Colon (tissue), 2 donors: ENCODE data around the gene TRIP12.
"Not testable (repeated sequence)": the region's sequence is repeated elsewhere in the genome, so short reads cannot be mapped to it uniquely, and the experiment has no call there.

Experiments
- FAIRE-seq: peaks from 2 replicates; lab custom pipeline; 2012; peaks lifted over from hg19 to GRCh38; lab: Jason Lieb, UNC
- donor health status: control.
- donor health status: control.

Gene TRIP12

DNA sequence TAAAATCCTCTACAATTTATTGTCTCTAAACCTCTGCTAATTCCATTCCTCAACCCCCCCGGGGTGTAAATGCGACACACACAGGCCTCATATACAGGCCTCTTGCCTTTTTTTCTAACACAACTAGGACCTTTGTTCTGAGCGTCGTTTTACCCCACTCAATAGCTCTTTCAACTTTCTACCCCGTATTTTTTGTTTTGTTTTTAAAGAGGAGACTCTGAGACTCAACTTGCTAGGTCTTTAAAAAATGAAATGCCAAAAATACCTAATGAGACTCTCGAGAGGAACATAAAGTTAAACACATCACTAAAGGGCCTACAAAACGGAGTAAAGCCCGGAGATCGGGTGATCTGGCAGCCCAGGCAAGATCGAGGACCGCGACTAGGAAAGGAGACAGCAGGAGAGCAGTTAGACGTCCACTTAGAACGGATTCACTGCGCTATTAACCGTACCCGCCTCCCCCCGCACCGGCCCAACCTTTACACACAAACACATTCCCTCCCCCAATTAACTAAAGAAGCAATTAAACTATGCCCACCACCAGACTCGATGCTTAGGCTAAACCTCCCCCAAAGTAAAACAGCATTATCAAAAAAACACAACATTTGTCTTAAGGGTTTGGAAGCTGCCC is 1.7 kb downstream of the TRIP12 start:
- no peak for FAIRE-seq

DNA sequence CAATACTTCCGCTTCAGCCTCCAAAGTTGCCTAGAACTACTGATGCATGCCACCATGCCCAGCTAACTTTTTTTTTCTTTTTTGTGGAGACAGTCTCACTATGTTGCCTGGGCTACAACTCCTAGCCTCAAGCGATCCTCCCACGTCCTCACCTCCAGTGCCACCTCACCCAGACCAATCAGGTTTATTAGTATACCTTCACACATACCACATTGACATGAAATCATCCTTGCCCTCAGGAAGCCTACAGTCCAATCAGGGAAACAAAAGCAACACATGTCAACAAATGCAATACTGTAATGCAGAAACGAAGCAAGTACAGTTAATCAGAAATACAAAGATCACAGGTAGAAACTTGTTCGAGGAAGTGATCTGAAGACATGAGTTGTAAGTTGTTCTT is 4.0 kb downstream of the TRIP12 start:
- FAIRE-seq = no peak

DNA sequence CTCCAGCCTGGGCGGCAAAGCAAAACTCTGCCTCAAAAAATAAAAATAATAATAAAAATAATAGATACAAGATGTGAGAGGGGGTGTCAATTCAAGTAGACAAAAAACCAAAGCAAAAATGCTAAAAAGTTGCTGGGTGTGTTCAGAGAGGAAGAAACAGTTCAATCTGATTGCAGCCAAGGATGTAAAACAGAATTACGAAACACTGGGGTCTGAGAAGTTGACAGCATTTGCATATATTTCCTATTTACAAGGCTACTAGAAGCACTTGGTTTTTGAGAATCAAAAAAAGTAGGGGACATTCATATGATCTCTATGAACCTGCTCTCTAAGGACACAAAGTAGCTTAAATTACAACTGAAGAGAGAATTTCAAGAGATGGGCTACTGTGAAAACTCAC is 7.6 kb downstream of the TRIP12 start:
- no peak for FAIRE-seq

DNA sequence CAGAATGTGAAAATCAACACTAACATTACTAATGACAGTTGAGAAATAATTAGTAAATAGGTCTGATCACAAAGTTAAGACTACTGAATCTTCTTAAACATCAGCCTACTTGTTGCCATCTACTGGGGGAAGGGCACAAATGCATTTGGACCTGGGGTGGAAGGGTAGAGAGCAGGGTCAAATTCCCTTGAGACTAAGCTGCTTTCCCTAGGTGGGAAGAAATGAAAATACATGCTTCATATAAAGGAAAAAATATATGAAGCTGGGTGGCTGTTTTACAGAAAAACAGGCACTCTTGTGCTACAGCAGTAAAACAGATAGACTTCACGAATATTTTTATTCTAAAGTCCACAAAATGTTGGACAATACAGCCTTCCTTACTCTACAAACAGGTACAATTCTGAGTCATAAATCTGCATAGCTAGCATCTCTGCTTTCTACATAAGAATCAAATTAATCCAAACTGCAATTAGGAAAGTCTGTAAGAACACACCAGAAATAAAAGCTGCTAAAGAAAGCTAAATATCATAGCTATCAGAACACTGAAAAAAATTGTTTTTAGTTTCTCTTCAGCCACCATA is 10.9 kb downstream of the TRIP12 start:
- FAIRE-seq = no peak

DNA sequence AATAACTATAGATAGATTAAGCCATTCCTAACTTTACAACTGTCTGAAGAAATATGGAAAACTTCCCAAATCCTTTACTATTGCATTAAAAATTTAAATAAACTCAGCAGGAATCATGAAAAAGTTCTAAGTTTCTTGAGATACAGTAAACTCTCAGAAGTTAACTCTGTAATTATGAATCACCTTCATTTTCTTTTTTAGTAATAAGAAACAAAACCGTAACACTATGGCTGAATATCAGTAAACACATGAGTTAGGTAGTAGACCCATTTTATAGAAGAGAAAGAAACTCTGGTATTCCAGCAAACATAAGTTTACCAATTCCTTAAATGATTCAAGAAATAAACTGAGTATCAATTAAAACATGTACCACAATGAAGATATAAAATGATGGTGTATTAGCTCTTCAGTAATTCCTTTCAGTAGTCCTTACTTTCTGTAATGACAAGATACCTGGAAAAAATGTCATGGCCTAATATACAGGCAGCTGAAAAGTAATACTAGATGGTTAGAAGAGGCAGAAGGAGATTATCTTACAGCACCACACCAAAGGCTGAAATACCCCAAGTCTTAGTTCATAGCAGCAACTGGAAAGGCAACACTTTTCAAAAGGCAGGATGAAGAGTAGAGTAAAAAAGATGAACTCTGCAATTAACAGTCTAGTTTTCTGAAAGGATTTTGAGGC is 11.5 kb downstream of the TRIP12 start:
- no peak for FAIRE-seq

DNA sequence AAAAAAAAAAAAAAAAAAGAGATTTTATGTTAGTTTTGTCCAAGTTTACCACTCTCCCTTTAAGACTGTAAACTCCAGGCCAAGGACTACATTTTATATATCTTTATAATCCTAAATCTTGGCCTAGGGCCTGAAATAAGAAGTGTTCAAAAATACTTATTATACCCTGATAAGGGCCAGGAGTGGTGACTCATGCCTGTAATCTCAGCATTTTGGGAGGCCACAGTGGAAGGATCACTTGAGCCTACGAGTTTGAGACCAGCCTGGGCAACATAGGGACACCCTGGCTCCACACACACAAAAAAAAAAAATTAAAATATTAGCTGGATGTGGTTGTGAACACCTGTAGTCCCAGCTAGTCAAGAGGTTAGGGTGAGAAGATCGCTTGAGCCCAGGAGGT is 12.7 kb downstream of the TRIP12 start:
- FAIRE-seq = no peak

DNA sequence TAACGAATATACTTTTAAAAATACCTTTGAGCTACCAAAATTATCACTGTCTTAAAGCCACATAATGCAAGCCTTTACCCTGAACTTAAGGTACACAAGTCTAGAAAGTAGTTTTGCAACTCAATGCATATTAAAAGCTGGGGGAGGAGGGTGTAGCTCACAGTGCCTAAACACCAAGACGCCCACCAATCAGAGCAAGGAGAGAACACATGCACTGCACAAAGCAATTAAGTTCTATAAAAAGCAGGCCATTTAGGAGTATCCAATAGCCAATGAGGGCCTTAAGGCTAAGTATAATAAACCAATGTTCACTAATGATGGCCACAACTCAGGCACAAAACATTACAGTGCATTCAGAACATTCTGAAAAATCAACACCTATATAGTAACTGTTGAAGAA is 16.2 kb downstream of the TRIP12 start:
- FAIRE-seq = no peak

DNA sequence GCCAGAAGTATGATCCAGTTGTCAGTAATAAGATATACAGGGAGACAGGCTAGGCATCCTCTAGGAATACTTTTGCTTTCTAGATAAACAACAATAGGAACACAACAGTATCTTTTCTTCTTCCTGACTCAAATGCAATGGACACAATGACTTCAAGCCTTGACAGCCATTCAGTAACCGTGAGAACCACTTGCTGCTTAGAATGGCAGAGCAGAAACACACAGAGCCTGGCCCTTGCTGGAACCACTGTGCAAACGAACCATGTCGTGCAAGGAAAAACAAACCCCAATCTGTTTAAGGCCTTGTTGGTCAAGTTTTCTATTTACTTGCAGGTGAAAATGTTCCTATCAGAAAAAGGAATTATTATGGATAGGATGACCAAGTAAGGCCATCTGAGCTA is 18.8 kb downstream of the TRIP12 start:
- FAIRE-seq = no peak

DNA sequence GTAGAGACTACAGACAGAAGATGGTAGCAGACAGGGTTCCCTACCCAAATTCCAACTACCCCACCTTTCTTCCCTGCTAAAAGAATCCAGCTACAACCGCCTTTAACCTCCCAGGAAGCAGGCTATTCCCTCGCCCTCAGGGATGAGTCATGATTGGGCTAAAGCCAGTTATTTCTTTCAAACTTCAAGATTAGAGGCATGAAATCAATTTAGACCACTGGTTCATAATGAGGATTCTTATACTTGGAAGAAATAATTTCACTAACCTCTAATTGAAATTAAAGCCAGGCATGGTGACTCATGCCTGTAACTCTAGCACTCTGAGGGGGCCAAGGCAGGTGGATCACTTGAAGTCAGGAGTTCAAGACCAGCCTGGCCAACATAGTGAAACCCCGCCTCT is 20.0 kb downstream of the TRIP12 start:
- FAIRE-seq = no peak

DNA sequence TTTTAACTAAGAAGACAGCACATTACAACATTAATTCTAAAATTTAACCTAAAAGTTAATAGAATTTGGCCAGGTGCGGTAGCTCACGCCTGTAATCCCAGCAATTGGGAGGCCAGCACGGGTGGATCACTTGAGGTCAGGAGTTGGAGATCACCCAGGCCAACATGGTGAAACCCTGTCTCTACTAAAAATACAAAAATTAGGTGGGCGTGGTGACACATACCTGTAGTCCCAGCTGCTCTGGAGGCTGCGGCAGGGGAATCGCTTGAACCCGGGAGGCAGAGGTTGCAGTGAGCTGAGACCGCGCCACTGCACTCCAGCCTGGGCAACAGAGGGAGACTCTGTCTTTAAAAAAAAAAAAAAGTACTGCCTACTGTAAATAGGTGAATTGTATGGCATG is 21.3 kb downstream of the TRIP12 start:
- not testable (repeated sequence) for FAIRE-seq

DNA sequence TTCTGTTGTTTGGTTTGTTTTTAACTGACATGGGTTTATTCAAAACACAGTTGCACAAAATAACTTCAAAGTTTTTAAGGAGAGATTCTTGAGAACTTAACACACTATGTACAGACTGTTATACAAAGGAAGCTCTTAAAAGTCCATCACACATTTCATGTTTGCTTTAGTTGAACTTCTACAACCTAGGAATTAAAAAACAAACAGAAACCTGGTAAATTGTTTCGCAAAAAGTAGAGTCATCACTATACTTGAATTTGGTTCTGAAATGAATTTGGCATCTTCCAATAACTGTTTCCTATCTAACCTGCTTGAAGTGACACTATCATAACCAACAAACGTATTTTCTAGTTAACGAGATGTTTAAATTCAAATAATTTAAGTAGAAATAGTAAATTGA is 21.8 kb downstream of the TRIP12 start:
- FAIRE-seq = no peak

DNA sequence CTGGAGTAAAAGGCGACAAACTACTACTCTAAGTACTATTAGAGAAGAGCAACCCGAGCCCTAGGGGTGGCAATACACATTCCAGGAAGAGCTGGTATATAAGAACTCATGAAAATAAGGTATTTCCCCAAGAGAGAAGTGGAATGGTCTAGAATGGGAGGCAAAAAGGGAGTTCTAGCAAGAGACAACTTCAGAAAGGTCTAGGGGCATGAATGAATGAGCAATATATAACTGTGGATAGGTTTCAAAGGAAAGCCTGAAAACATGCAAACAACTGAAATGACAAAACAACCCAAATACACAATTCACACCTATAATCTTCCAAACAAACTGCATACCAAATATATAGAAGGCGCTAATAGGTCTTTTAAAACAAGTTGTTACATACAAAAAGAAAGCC is 22.2 kb downstream of the TRIP12 start:
- no peak for FAIRE-seq

DNA sequence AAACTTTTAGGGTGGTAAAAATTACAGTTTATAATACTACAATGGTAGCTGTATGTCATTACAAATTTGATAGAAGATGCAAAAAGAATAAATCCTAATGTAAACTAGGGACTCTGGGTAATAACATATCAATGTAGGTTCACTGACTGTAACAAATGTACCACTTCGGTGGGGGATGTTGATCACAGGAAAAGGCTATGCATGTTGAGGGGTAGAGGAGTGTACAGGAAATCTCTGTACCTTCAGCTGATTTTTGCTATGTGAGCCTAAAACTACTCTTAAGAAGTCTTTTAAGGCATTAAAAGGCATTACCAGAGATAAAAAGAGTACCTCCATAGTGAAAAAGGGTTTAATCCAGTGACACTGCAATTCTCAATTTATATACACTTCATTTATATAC is 25.0 kb downstream of the TRIP12 start:
- no peak for FAIRE-seq

DNA sequence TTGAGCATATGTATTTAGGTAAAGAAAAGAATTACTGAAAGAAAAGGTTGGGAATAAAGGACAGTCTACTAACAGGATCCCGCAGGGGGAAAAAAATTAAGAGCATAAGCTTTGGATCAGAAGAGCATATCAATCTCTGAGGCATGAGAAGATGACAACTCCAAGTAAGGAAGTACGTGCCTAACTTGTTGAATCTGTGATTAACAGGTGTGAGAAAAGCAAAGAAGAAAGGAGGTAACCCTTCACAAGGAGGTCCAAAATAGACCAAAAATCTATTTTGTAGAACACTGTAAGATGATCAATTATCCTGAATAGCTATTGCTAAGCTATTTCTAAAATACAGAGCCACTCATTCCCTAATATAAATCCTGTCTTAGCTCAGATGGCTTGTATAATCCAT is 32.8 kb downstream of the TRIP12 start:
- no peak for FAIRE-seq

DNA sequence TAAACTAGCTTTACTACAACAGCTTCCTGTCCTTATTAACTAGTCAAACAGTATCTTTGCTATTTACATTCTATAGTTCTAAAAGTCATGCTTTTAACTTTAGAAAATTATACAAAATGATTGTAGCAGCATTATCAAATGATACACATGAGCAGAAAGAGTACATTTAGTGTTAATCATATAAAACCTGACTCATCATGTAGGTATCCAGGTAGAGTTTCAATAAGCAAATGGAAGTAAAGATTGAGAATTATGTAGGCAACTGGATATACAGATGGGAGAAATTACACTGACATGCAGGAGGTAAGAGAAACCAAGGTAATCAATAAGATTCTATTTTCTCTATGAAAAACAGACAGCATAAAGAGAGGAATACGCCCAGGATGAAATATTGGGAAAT is 33.8 kb downstream of the TRIP12 start:
- FAIRE-seq = no peak

DNA sequence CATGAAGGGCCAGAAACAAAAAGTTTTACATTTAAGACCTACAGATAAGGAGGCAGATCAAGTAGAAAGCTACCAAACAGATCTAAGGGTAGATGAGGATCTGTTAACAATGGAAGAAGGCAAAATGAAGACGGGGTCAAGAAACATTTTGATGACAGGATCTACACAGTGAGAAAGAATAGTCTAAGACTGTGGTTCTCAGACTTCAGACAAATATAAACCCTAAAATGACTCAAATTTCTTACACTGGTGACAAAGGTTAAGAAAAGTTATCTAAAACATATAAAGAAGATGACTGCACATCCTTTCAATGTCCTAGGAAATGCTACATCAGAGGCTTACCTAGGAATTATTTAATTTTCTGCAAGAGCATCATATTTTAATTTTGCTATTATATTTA is 34.4 kb downstream of the TRIP12 start:
- FAIRE-seq = no peak

DNA sequence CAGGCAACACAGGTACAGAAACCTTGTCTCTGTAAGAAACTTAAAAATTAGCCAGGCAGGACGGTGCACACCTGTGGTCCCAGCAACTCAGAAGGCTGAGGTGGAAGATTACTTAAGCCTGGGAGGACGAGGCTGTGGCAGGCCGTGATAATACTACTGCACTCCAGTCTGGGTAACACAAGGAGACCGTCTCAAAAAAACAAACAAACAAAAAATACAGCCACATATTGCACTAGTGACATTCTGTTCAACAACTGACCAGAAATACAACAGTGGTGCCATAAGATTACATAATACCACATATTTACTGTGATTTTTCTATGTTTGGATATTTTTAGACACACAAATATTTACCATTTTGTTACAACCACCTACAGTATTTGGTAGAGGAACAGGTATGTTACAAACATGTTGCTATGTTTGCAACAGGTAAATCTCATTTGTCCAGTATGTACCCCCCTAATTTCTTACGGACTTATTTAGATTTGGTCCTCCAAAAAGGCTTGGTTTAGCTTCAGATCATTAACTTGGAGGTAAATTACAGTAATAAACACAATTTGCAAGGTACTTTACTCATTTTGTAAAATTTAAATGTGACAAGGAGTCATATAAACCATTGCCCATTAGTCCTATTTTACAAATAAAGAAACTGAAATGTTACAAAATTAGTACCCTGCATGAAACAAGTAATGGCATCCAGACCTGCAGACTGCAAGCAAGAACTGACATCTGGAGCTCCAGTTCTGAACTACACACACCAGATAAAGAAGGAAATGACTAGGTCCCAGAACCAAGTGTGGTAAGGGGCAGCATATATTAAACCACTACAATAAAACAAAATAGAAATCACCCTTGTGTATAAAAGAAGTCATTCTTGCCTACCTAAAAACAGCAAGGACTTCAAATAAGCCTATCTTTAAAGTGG is 36.8 kb downstream of the TRIP12 start:
- FAIRE-seq = no peak

DNA sequence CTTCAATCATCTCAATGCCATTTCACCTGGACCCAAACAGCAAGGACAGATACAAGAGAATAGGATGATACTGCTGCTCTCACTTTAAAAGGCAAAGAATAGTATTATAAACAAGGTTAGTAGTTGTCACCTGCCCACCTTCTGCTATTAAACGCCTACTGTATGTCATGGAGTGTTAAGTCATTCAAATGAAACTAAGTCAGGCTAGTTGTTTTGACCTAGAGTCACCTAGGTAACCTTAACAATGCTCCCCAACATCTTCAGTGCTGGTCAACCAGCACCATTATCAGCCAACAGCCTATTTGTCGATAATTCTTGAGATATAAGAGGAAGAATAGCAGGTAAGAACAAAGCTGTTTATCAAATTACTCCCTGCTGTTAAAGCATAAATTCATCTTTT is 39.2 kb downstream of the TRIP12 start:
- no peak for FAIRE-seq

DNA sequence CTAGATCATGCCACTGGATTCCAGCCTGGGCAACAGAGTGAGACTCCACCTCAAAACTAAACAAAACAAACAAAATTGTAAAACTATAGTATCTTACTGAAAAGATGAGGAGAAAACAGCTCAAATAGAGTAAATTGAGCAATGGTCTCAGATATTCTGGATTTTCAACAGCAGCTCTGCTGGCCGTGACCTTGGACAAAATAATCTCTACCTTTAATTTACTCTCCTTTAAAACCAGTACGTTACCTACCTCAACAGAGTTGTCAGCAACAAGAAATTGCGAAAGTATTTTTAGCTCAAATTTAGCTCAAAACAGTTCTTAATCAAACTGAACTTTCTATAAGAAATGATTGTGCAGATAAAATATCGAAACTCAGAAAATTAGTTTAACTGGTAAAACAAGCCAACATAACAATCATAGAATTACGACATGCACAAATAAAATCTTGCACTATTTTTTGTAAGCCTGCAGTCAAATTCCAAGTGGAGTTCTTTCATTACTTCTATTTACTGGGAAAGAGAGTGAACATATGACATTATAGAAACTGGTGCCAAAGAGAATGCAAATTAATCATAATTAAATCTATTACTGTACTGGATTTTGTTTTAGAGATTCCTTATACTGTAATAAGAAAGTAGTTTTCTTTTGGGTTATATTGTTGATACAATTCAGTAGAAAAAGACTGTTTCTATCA is 40.8 kb downstream of the TRIP12 start:
- FAIRE-seq = no peak

DNA sequence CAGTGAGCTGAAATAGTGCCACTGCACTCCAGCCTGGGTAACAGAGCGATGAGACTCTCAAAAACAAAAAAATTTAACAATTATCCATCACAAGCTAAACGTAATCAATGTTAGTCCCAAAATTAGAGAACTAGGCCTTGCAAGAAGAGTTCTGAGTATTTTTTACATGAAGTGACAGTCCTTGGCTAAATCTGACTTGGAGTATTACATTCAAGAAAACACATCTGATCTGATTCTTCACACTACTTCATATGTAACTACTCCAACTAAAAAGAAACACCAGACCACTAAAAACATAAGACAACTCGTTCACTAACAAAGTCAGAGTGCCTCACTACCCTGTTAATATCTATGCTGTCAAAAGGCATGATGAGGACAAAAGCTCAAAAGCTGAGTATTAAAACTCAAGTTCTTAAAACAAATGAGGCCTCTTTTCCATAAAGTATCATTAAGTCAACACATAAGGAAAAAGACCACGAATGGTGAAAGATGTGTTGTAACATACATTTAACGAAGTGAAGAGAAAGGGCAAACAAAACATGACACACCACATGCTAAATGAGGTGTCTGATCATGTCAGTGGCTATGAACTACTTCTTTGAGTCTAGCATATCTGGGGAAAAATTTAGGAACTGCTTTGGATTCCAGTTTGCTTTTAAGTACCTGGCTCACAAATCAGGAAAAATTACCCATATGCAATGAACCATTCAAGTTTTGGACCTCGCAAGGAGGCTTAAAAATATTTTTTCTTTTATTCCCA is 42.4 kb downstream of the TRIP12 start:
- FAIRE-seq = no peak

DNA sequence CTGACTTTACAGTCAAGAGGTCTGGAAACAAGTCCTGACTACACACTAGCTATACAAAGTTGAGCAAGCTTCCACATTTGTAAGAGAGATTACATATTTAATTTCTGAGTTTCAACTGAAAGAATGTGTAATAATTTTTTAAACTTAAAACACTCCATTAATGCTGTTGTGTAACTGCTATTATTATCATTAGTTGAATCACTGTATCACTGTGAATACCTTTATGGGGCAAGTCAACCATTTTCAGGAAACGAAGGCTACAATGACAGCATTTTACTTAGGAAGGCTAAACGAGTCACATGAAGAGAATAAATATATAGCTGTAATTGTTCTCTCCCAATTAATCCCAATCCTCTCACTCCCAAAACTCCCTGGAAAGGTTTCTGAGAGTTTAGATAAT is 46.3 kb downstream of the TRIP12 start:
- FAIRE-seq = no peak

DNA sequence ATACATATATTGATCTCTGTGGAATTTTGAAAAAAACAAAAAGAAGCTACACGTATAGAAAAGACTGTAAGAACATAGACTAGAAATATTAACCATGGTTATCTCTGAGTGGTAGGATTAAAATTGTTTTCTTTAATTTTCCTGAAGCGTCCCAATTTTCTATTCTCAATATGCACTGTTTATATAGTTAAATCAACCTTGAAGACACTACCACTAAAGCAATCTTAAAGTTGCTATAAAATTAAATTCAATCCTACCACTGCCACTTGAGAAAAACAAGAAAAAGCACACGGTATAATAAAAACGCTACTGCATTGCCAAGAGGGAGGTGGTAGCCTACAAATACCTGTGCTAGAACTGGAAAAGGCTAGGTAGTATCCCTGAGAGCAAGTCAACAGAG is 47.2 kb downstream of the TRIP12 start:
- no peak for FAIRE-seq
